NAMALWA (cell line): ENCODE results near the gene TP53I13.
A peak's percentile ranks its signal among the peaks of the same experiment; 100 is the strongest.

Experiments
- DNase-seq: peaks from one replicate; pipeline ENCODE4 v3.0.0-alpha.2; 2015; ENCODE audit warnings: low spot score

TP53I13 gene

GRCh38 chr17:29593591-29594518 lies 25.4 kb downstream of the TP53I13 start:
- DNase-seq, result peak; percentile 62

- no peak for DNase-seq
Measured at GRCh38 chr17:29594519-29595090, 26.1 kb downstream of the TP53I13 start.

GRCh38 chr17:29595107-29595942 lies 26.8 kb downstream of the TP53I13 start:
- no peak for DNase-seq

GRCh38 chr17:29595943-29596774 lies 27.7 kb downstream of the TP53I13 start:
- DNase-seq, result no peak

GRCh38 chr17:29596811-29597210 lies 28.3 kb downstream of the TP53I13 start:
- DNase-seq, result no peak

- DNase-seq, result no peak
Measured at GRCh38 chr17:29597361-29598172, 29.1 kb downstream of the TP53I13 start.

GRCh38 chr17:29603109-29603674 lies 34.7 kb downstream of the TP53I13 start:
- DNase-seq, result no peak

GRCh38 chr17:29607557-29608195 lies 39.2 kb downstream of the TP53I13 start:
- DNase-seq, result no peak

- no peak for DNase-seq
Measured at GRCh38 chr17:29608986-29609385, 40.5 kb downstream of the TP53I13 start.

GRCh38 chr17:29610395-29610794 lies 41.9 kb downstream of the TP53I13 start:
- DNase-seq, result no peak

- DNase-seq, result no peak
Measured at GRCh38 chr17:29611351-29612093, 43.0 kb downstream of the TP53I13 start.

GRCh38 chr17:29612094-29612403 lies 43.5 kb downstream of the TP53I13 start:
- DNase-seq, result no peak

GRCh38 chr17:29612404-29613280 lies 44.1 kb downstream of the TP53I13 start:
- DNase-seq, result no peak

GRCh38 chr17:29613352-29613837 lies 44.9 kb downstream of the TP53I13 start:
- DNase-seq, result peak; percentile 85

- no peak for DNase-seq
Measured at GRCh38 chr17:29613856-29614255, 45.4 kb downstream of the TP53I13 start.

GRCh38 chr17:29614349-29615047 lies 46.0 kb downstream of the TP53I13 start:
- no peak for DNase-seq

GRCh38 chr17:29615048-29615385 lies 46.5 kb downstream of the TP53I13 start:
- DNase-seq, result peak; percentile 64
